ENCODE results near the gene PILRA.

The PILRA gene

GRCh38 chr7:100400041-100400440 is 26.8 kb downstream of the PILRA start:
- FAIRE-seq, result no peak
- DNase-seq (ENCODE audit: extremely low spot score, insufficient read length, low read depth), result no peak

GRCh38 chr7:100400656-100401055 is 27.4 kb downstream of the PILRA start:
- DNase-seq (ENCODE audit: extremely low spot score, insufficient read length, low read depth) (no peak), FAIRE-seq (no peak)

- no peak for DNase-seq (ENCODE audit: extremely low spot score, insufficient read length, low read depth)
- FAIRE-seq, result no peak
Measured at GRCh38 chr7:100401811-100402210, 28.5 kb downstream of the PILRA start.

GRCh38 chr7:100402241-100402640 is 29.0 kb downstream of the PILRA start:
- DNase-seq (ENCODE audit: extremely low spot score, insufficient read length, low read depth) (no peak), FAIRE-seq (no peak)

GRCh38 chr7:100406767-100407166 is 33.5 kb downstream of the PILRA start:
- DNase-seq (ENCODE audit: extremely low spot score, insufficient read length, low read depth), result no peak

DNA sequence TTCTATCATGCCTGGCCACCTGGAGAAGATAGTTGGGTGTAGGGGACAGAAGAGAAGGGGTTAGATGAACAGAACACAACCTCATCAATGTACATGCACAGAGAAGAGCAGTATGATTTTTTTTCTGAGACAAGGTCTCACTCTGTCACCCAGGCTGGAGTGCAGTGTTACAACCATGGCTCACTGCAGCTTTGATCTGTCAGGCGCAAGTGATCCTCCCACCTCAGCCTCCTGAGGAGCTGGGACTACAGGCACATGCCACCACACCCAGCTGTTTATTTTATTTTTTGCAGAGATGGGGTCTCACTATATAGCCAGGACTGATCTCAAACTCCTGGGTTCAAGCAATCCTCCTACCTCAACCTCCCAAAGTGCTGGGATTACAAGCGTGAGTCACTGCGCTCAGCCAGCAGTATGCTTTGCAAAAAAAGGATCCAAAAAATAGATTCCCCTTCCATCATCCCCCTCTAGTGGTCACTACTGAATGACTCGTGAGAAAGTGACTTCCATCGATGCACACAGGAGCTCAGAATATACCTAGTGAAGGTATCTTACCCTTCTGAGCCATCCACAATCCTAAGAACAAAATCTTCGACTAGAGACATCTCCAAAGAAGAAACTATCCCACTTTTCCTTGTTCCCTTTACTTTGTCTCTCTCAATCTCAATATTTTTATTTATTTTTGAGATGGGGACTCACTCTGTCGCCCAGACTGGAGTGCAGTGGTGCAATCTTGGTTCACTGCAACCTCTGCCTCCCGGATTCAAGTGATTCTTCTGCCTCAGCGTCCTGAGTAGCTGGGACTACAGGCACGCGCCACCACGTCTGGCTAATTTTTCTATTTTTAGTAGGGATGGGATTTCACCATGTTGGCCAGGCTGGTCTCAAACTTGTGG is 34.2 kb downstream of the PILRA start:
- FAIRE-seq, result peak; percentile 78
- peak; percentile 56 for DNase-seq (ENCODE audit: extremely low spot score, insufficient read length, low read depth)

More at GRCh38 chr7:100406767-100407166, 33.5 kb downstream of the PILRA start:
- FAIRE-seq, result no peak

DNA sequence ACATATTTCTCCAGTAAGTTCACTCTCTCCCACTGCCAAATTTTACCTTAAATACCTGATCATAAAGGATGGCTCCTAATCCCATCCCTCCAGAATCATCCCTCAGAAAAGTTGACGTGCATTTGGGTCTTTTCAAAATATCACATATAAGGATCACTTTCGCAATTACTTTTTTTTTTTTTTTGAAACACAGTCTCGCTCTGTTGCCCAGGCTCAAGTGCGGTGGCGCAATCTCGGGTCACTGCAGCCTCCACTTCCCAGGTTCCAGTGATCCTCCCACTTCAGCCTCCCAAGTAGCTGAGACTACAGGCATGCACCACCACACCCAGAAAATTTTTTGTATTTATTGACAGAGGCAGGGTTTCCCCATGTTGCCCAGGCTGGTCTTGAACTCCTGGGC is 37.8 kb downstream of the PILRA start:
- DNase-seq (ENCODE audit: extremely low spot score, insufficient read length, low read depth) (no peak), FAIRE-seq (no peak)

DNA sequence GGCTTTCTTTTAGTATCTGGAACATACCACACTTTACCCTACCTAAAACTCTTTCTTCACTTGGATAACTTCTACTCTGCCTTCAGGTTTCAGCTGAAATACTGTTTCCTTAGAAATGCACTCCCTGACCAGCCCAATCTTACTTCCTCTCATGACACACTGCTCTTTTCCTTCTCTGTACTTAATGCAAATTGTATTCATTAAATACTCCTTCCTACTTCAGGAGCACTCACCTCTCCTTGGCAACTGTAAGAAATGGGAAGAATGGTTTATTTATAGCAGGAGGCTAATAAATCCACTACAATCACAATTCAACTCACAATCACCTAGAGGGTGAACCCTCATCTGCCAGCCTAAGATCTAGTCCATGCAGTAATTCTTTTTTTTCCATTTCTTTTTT is 40.1 kb downstream of the PILRA start:
- peak; percentile 39 for FAIRE-seq

DNA sequence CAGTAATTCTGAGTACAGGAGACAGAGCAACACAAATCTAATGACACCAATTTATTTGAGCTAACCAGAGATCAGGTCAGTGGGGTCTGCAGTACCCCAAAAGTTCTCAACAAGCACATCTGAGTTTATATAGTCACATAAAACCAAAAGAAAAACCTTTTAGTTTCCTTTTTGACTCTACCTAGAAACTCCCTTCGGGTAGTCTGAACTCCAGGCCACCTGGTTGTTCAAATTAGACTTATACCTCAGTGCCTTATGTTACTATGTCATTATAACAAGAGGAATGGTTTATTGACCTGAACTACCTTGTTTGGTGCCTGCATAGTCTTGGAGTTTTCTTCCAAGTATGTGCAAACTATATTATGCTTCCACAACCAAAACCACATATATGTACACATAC is 40.6 kb downstream of the PILRA start:
- FAIRE-seq, result peak; percentile 45
- no peak for DNase-seq (ENCODE audit: extremely low spot score, insufficient read length, low read depth)

More for the DNA sequence above, 40.1 kb downstream of the PILRA start:
- DNase-seq (ENCODE audit: extremely low spot score, insufficient read length, low read depth), result no peak

- DNase-seq (ENCODE audit: extremely low spot score, insufficient read length, low read depth) (no peak), FAIRE-seq (no peak)
Measured at GRCh38 chr7:100415448-100415847, 42.2 kb downstream of the PILRA start.

GRCh38 chr7:100418930-100419659 is 45.8 kb downstream of the PILRA start:
- DNase-seq (ENCODE audit: extremely low spot score, insufficient read length, low read depth) (no peak), FAIRE-seq (no peak)

DNA sequence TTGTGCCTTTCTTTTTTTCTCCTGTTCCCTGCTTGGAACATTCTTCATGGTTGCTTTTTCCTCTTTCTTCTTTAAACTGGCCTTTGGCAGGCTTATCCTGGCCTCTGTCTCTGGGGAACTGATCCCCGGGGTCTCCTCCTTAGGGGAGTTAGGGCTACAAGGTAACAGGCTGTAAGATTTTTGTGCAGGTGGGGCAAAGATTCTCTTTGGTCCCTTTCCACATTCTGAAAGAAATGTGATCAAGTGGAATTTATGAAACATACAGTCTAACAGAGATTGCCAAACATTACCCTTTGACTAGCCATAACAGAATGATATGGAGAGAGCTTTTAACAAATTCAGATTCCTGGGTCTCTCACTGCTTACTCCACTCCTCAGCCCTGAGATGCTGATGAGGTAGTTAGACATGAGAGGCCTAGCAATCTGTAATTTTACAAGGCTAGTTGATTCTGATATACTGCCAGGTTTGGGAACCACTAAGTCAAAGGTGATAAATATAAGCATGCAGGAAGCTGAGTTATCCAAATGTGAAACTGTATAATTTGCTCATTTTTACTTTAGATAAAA is 46.5 kb downstream of the PILRA start:
- FAIRE-seq, result no peak
- DNase-seq (ENCODE audit: extremely low spot score, insufficient read length, low read depth), result no peak

- DNase-seq (ENCODE audit: extremely low spot score, insufficient read length, low read depth) (no peak), FAIRE-seq (no peak)
Measured at GRCh38 chr7:100423315-100423714, 50.0 kb downstream of the PILRA start.

DNA sequence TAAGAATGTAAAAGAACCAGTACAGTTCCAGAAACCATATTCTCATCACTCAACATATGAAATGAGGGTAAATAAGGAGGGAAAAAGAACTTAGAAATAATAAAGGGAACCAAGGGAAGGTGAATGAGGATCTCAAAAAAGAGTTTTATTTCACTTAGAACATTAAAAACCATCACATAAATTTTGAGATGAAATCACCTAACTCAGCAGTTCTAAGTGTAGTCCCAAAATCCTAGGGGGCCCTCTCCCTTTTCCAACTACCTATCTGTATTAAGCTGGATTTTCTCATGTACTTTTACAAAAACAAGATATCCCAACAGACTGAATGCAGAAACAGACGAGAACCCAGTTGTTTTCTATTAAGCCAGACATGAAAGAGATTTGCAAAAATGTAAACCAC is 52.1 kb downstream of the PILRA start:
- FAIRE-seq (no peak), DNase-seq (ENCODE audit: extremely low spot score, insufficient read length, low read depth) (no peak)

DNA sequence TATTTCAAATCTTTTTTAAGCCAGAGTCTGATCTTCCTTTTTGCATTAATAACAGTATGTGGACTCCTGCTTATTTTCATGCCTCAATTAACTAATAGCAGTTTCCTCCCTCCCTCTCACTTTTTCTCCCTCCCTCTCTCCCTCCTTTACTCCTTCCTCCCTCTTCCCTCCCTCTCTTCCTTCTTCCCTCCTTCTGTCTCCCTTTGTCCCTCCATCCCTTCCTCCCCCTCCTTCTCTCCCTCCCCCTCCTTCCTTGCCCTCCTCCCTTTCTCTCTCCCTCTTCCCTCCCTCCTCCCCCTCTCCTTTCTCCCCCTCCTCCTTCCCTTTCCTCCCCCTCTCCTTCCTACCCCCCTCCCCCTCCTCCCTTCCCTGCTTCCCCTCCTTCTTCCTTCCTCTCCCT is 53.2 kb downstream of the PILRA start:
- FAIRE-seq (no peak), DNase-seq (ENCODE audit: extremely low spot score, insufficient read length, low read depth) (no peak)

DNA sequence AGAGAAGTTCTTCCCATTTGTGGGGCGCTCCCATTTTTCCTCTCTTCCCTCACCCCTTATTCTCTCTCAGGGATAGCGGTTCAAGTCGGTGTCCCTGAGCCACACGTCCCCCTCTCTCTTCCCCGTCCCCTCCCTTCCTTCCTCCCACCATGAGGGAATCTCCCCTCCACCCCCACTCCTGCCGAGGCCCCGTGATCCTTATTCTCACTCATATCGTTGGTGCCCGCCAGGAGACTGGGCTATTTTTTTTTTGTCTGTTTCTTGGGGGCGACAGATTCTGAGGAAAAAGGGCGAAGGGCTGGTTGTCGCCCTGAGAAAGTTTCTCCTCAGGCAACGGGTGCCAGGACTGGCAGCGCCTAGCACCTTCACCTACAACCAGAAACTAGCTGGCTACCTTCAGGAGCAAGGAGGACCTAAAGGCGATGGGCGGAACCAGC is 54.5 kb downstream of the PILRA start:
- FAIRE-seq, result no peak
- DNase-seq (ENCODE audit: extremely low spot score, insufficient read length, low read depth), result no peak

DNA sequence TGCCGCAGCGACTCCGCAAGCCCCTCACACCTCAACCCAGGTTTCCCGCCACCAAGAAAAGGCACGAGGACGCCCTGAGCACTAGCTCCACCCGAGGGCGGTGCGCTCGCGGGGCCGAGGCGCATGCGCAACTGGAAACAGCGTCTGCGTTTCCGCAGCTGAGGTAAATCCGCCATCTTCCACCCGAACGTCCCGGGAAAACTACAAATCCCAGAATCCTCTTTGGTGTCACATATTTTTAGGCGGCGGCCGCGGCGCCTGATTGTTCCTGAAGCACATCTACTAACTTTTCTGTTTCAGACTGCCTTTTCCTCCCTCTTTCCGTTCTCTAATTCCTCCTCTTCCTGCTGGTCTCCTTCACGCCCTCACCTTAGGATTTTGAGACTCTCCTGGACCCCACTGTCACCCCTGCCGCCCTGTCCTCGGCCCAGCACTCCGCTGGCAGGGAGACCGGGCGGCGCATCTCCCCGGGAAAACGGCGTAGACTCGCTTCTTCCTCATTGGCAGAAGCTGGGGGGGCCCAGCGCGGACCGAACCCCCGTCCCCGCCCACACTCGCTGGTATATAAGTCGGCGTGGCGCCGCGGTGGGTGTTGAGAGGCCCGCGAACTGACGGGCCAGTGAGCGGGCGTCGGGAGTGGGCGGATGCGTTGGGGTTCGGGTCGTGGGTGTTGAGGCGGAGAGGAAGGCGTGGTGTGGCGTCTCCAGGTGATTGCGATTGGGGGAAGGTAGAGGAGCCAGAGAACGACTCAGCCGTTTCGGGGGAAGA is 55.1 kb downstream of the PILRA start, which contains the start of gene ZCWPW1:
TSS of gene ZCWPW1 (minus strand) at position 505 of the 768 bp plus-strand sequence. CDS start 8,054 bp downstream, outside the sequence.
- FAIRE-seq (no peak), DNase-seq (ENCODE audit: extremely low spot score, insufficient read length, low read depth) (peak; percentile 81)

DNA sequence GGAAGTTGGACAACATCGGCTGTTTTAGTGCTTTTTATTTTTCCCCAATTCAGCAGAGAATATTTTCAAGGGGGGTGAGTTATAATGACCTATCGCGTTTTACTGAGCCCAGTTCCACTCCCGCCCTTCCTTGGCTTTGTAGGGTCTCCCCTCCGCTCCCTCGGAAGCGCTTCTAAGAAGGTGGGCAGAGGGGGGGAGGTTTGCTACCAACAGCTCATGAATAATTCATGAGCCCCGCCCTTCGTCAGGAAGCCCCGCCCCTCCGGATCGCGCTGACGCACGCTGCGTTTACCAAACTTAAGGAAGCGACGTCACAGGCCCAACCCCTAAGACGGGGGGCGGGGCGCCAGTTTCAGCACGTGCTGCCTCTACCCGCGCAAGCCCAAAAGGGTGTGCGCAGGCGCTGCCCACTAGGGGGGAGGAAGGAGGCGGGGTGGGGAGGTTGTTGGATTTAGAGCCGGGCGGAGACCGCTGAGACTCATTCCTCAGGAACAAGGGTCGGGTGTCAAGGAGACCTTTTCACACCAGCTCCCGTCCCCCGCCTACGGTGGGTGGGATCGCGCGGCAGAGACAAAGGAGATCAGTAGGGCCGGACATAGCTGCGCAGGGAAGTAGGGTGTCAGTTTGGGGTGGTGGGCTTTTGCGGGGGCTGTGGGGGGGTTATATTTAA is 55.8 kb downstream of the PILRA start:
- peak; percentile 99 for FAIRE-seq
- peak; percentile 84 for DNase-seq (ENCODE audit: extremely low spot score, insufficient read length, low read depth)
